ENCODE measurements around the gene CSE1L.

DNA sequence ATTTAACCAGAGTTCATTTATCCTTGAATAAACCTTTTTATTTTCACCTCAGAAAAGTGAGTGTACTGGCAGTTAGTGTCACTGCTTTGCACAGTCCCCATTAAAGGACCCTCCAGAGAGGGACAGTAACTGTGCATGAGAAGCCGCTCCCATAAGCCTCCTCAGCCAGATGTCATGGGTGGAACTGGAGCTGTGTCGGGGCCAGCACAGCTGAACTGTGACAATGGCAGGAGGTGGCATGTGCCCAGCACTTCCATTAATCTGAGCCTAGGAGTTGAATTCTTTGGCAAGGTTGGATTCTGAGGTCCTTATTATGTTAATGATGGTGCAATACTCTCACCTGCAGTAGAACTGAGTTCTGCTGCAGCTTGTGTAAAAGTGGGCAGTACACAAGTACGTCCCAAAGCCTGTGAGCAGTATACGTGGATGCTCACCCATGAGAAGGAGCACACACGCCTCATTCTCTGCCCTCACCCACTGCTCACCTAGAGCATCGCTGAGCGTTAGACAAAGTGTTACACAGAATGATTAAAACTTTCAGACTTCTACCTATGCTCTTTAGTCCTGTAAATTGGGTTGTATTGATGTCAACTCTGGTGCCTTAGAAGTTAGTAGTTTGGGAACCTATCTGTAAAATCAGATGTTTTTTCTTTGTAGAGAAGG lies 11.9 kb upstream of the CSE1L start:
- TF ChIP-seq POLR2A (IDR thresholded peaks at IDR 0.05) (no peak), CTCF (IDR thresholded peaks at IDR 0.05) (no peak)
